ENCODE results near the gene ACD. TPM values are rescaled to one million over a fixed set of nuclear protein-coding genes. Genes with fewer than 3 reads are reported as not detected.

Gene ACD
- total and polyA plus RNA-seq, 2 of the 4 experiments (the other 2 are of a cell fraction): 15.6 to 31.1 TPM

GRCh38 chr16:67674851-67675578 is 15.0 kb upstream of the ACD start:
- ATAC-seq (ENCODE audit: low read depth): no peak
- Histone ChIP-seq H2AK5ac (ENCODE audit: low read depth, low read length) (no peak overlapping the region), H3K9me3 (ENCODE audit: control insufficient read depth, insufficient read depth, low read length) (no peaks in the 10 kb centered on the region), H3K23ac (ENCODE audit: low read depth, low read length) (no peak overlapping the region), H3K18ac (ENCODE audit: low read depth, low read length) (no peak overlapping the region), H3K36me3 (ENCODE audit: control insufficient read depth, insufficient read depth, low read length) (peaks cover 10% of the 10 kb centered on the region; the same call in 1 of the 2 replicates), H2BK20ac (ENCODE audit: low read depth, low read length) (no peak overlapping the region), H2BK5ac (ENCODE audit: low read depth, low read length, poor library complexity, severe bottlenecking) (no peak overlapping the region), H4K20me1 (ENCODE audit: insufficient read depth, low read length) (0 out of 2 replicates have a peak, but pooled peaks cover 4% of the 10 kb centered on the region), H2AK9ac (replicated peaks; ENCODE audit: low read depth, low read length, poor library complexity) (no peak overlapping the region), H3K4me2 (ENCODE audit: low read depth, low read length) (no peak overlapping the region), H3K4me1 (ENCODE audit: control insufficient read depth, insufficient read depth, low read length) (no peaks in the 10 kb centered on the region), H3K4ac (ENCODE audit: low read depth, low read length) (no peak overlapping the region), H3K56ac (ENCODE audit: extremely low read depth, insufficient read depth, low read length) (no peak overlapping the region), H4K91ac (ENCODE audit: insufficient read depth, low read depth, low read length) (no peak overlapping the region), H3K4me3 (ENCODE audit: insufficient read depth, low read depth, low read length) (no peak overlapping the region), H3K9me1 (ENCODE audit: insufficient read depth, low read length) (0 out of 2 replicates have a peak, but pooled peaks cover 3% of the 10 kb centered on the region), H2AFZ (replicated peaks; ENCODE audit: low read length, poor library complexity) (no peak overlapping the region), H3K27ac (ENCODE audit: insufficient read depth, low read length) (no peak overlapping the region), H3K14ac (replicated peaks; ENCODE audit: low read depth, low read length) (no peak overlapping the region), H2BK15ac (ENCODE audit: low read depth, low read length) (no peak overlapping the region), H4K8ac (ENCODE audit: low read depth in 2 of 2, low read length in 2 of 2) (no peak overlapping the region), H3K27me3 (ENCODE audit: control insufficient read depth, insufficient read depth, low read length) (no peaks in the 10 kb centered on the region), H3K79me1 (ENCODE audit: low read depth in 1 of 2, low read length in 2 of 2) (peaks cover 0 to 9% of the 10 kb centered on the region in 2 experiments; a peak in 1 of 4 replicates), H4K5ac (ENCODE audit: low read depth, low read length) (no peak overlapping the region), H2BK120ac (ENCODE audit: low read depth, low read length) (no peak overlapping the region), H3K9ac (ENCODE audit: low read depth, low read length) (no peak overlapping the region)
- dilution Hi-C loops (cut with HindIII; ENCODE audit: low sequenced_read_pairs, unreplicated experiment) (no loop called here), in situ Hi-C loops (cut with MboI; ENCODE audit: low sequenced_read_pairs) (loop anchor here (5.0 kb wide), 1 partner anchor 252 kb away; no protein-coding TSS in a partner anchor), intact Hi-C loops (cut with micrococcal nuclease) (loop anchor here (5.0 to 10.0 kb wide), 2 partner anchors 132 to 360 kb away; partner anchors contain the start of genes RANBP10 and TSNAXIP1)
- no TSS peak for BruUV-seq (replicated peaks)
- ChIA-PET POLR2A (ENCODE audit: unreplicated experiment) (no interaction called here), CTCF (no interaction called here)
- TF ChIP-seq MXI1 (IDR thresholded peaks at IDR 0.05; ENCODE audit: borderline replicate concordance, low read depth, low read length): no peak
- no peak for TF ChIP-seq ELK1 (IDR thresholded peaks at IDR 0.05; ENCODE audit: borderline replicate concordance, low read depth, low read length)
- TF ChIP-seq CTCF (conservative IDR thresholded peaks at IDR 0.05; ENCODE audit: low read depth, low read length): no peak
- no peak for TF ChIP-seq RAD21 (IDR thresholded peaks at IDR 0.05; ENCODE audit: low read length)
- DNase-seq: no peak
- WGBS, 2 experiments (ENCODE audit: extremely low coverage in 2 of 2, insufficient read length in 1 of 2): 97% methylated on average over 18 of the region's 28 CpGs; no CpG with 5 or more reads in 1 of the 2 experiments

All from IMR-90 (cell line).